Uterus (tissue), 4 donors: ENCODE measurements around the gene CRYZL1. TPM values are rescaled to one million over a fixed set of nuclear protein-coding genes. Genes with fewer than 3 reads are reported as not detected.

Experiments
- DNase-seq, 2 donors: peaks; one replicate each; pipeline ENCODE4 v3.0.0-alpha.2; 2019 to 2020
- H3K27ac ChIP-seq, 2 donors: fragments of 200-600 bp; sonication (generic); 1 replicate in 1 of 2; 2 replicates in 1 of 2; pipeline ENCODE4 v1.5.1; 2016 to 2018
- H3K27me3 ChIP-seq, 2 donors: fragments of 200-600 bp; sonication (generic); one replicate each; pipeline ENCODE4 v1.5.1; 2018 to 2019; ENCODE audit warnings: control low read depth in 1 of 2
- H3K36me3 ChIP-seq, 2 donors: fragments of 200-600 bp; sonication (generic); one replicate each; pipeline ENCODE4 v1.5.1; 2019; ENCODE audit warnings: control low read depth in 1 of 2
- H3K4me1 ChIP-seq, 2 donors: fragments of 200-600 bp; sonication (generic); one replicate each; pipeline ENCODE4 v1.5.1; 2018 to 2019; ENCODE audit warnings: control low read depth in 1 of 2
- H3K4me3 ChIP-seq, 2 donors: fragments of 200-600 bp; sonication (generic); 1 replicate in 1 of 2; 2 replicates in 1 of 2; pipeline ENCODE4 v1.5.1; 2018 to 2019; ENCODE audit warnings: mild to moderate bottlenecking in 1 of 2
- H3K9me3 ChIP-seq, 2 donors: fragments of 200-600 bp; sonication (generic); one replicate each; pipeline ENCODE4 v1.5.1; 2019; ENCODE audit warnings: control low read depth in 1 of 2
- POLR2A ChIP-seq, 2 donors: fragments of 450-650 bp; IDR thresholded peaks; one replicate each; pipeline ENCODE4 v1.6.1; 2016; ENCODE audit warnings: antibody characterized with exemption in 2 of 2, mild to moderate bottlenecking in 1 of 2, moderate library complexity in 1 of 2
- intact Hi-C: fragments of 100-400 bp; cut with DNase I; formaldehyde crosslinking; loops from one replicate; pipeline ENCODE4 v1.15.1; 2023; ENCODE audit warnings: low total_unique reads
- total RNA-seq, 4 donors: library from RNA; depleted of rRNA in 3 of 4; stranded (reverse); fragments of >200 nt in 3 of 4; gene quantifications; one replicate each; pipeline versions ENCODE4 v1.1.0 to v1.2.4, GENCODE V29; 2014 to 2023
- TF ChIP-seq, protein P1 (sequence below), 4 experiments: fragments of 200-600 bp in 2 of 4; fragments of 450-650 bp in 2 of 4; sonication (generic) in 2 of 4; IDR thresholded peaks; one replicate each; pipeline ENCODE4 v1.5.1; 2016 to 2019; ENCODE audit warnings: antibody characterized with exemption in 4 of 4, mild to moderate bottlenecking in 2 of 4, moderate library complexity in 1 of 4
- donor health status: DM: yes; HTN: yes; CAD: no.

The CRYZL1 gene
- total RNA-seq, 4 donors from 2014 or later: 66.8 to 147 (median 67.3) TPM

- peak overlapping the region; percentile 82 to 95 for H3K4me3 ChIP-seq
- no peak for DNase-seq
- no peaks in the 10 kb centered on the region for H3K27me3 ChIP-seq
- no peaks in the 10 kb centered on the region for H3K36me3 ChIP-seq
- TF ChIP-seq, protein P1, sequence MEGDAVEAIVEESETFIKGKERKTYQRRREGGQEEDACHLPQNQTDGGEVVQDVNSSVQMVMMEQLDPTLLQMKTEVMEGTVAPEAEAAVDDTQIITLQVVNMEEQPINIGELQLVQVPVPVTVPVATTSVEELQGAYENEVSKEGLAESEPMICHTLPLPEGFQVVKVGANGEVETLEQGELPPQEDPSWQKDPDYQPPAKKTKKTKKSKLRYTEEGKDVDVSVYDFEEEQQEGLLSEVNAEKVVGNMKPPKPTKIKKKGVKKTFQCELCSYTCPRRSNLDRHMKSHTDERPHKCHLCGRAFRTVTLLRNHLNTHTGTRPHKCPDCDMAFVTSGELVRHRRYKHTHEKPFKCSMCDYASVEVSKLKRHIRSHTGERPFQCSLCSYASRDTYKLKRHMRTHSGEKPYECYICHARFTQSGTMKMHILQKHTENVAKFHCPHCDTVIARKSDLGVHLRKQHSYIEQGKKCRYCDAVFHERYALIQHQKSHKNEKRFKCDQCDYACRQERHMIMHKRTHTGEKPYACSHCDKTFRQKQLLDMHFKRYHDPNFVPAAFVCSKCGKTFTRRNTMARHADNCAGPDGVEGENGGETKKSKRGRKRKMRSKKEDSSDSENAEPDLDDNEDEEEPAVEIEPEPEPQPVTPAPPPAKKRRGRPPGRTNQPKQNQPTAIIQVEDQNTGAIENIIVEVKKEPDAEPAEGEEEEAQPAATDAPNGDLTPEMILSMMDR (IDR thresholded peaks at IDR 0.05): no peak
- TF ChIP-seq POLR2A (IDR thresholded peaks at IDR 0.05): no peak
- H3K27ac ChIP-seq: peak overlapping the region in 1 of 2 donors; percentile 99
- H3K4me1 ChIP-seq: peaks cover 6 to 9% of the 10 kb centered on the region in 2 donors
- intact Hi-C loops: no loop called here
- no peaks in the 10 kb centered on the region for H3K9me3 ChIP-seq
These were observed 96.9 kb downstream of the CRYZL1 start for GRCh38 chr21:33544451-33545195.

- no peaks in the 10 kb centered on the region for H3K27me3 ChIP-seq
- DNase-seq: peak in 1 of 2 donors; percentile 71
- H3K36me3 ChIP-seq: no peaks in the 10 kb centered on the region
- H3K9me3 ChIP-seq: no peaks in the 10 kb centered on the region
- H3K4me3 ChIP-seq: peak overlapping the region; percentile 82 to 95
- no peak for TF ChIP-seq POLR2A (IDR thresholded peaks at IDR 0.05)
- TF ChIP-seq, protein P1 (IDR thresholded peaks at IDR 0.05): no peak
- H3K4me1 ChIP-seq: peaks cover 6 to 9% of the 10 kb centered on the region in 2 donors
- peak overlapping the region; percentile 99 for H3K27ac ChIP-seq
- intact Hi-C loops: no loop called here
These were observed 97.9 kb downstream of the CRYZL1 start for GRCh38 chr21:33543505-33544129.

GRCh38 chr21:33542640-33543504, 98.7 kb downstream of the CRYZL1 start, which contains the start of gene SON:
Gene SON (plus strand): TSS chr21:33543038. CDS start chr21:33543093, 55 bp downstream.
- peaks cover 6 to 9% of the 10 kb centered on the region in 2 donors for H3K4me1 ChIP-seq
- no peaks in the 10 kb centered on the region for H3K36me3 ChIP-seq
- intact Hi-C loops: no loop called here
- TF ChIP-seq, protein P1 (IDR thresholded peaks at IDR 0.05): peak in 1 of 4 experiments; percentile 4
- peak; percentile 91 to 95 for TF ChIP-seq POLR2A (IDR thresholded peaks at IDR 0.05)
- peak within 1 kb of the TSS; percentile 82 to 95 for H3K4me3 ChIP-seq
- peak within 1 kb of the TSS; percentile 99 for H3K27ac ChIP-seq
- DNase-seq: peak; percentile 97 to 99
- no peaks in the 10 kb centered on the region for H3K27me3 ChIP-seq
- H3K9me3 ChIP-seq: no peaks in the 10 kb centered on the region

- no peaks in the 10 kb centered on the region for H3K36me3 ChIP-seq
- H3K27me3 ChIP-seq: no peaks in the 10 kb centered on the region
- H3K4me3 ChIP-seq: peak within 1 kb of the TSS; percentile 82 to 95
- TF ChIP-seq, protein P1 (IDR thresholded peaks at IDR 0.05): peak in 1 of 4 experiments; percentile 5
- peak; percentile 31 to 78 for TF ChIP-seq POLR2A (IDR thresholded peaks at IDR 0.05)
- peak within 1 kb of the TSS; percentile 99 for H3K27ac ChIP-seq
- intact Hi-C loops: no loop called here
- H3K4me1 ChIP-seq: peaks cover 6 to 9% of the 10 kb centered on the region in 2 donors
- no peaks in the 10 kb centered on the region for H3K9me3 ChIP-seq
- peak; percentile 74 to 83 for DNase-seq
These were observed 99.5 kb downstream of the CRYZL1 start, which contains the start of gene GART for GRCh38 chr21:33541756-33542639. Gene GART (minus strand): TSS chr21:33542117. CDS start chr21:33539315, 2,802 bp downstream.
